H1 (cell line): ENCODE data around the gene BNC1. TPM values are rescaled to one million over a fixed set of nuclear protein-coding genes. Genes with fewer than 3 reads are reported as not detected.

Source experiments
- CTCF ChIA-PET: fragments of 300-600 bp; sonication (Branson Sonifier 250); formaldehyde crosslinking; loops from one replicate; lab custom pipeline; 2021; ENCODE audit not compliant: partially characterized antibody; lab: Charles Lee
- POLR2A ChIA-PET: fragments of 300-600 bp; sonication (Branson Sonifier 250); formaldehyde crosslinking; loops from one replicate; lab custom pipeline; 2021; ENCODE audit warnings: inconsistent platforms; ENCODE audit not compliant: partially characterized antibody; lab: Charles Lee
- DNase-seq, 2 experiments: peaks; one replicate each; pipeline versions ENCODE4 v3.0.0 to v3.0.0-alpha.2; 2010 to 2022; ENCODE audit warnings: low spot score in 2 of 2, low read depth in 1 of 2, mixed read lengths in 1 of 2
- FAIRE-seq: peaks from 2 replicates; lab custom pipeline; 2011; peaks lifted over from hg19 to GRCh38; lab: Jason Lieb, UNC
- H2AFZ ChIP-seq: 2 replicates; pipeline ENCODE4 v1.8.1; 2012; ENCODE audit warnings: low read length, inconsistent platforms
- H2AK5ac ChIP-seq: 2 replicates; pipeline ENCODE4 v1.6.1; 2013; ENCODE audit warnings: low read depth, low read length
- H2BK120ac ChIP-seq: replicated peaks from 2 replicates; pipeline ENCODE3; 2013; ENCODE audit warnings: low read depth, low read length, inconsistent platforms
- H2BK12ac ChIP-seq: 2 replicates; pipeline ENCODE4 v1.6.1; 2013; ENCODE audit warnings: low read depth, low read length
- H2BK15ac ChIP-seq: 2 replicates; pipeline ENCODE4 v1.6.1; 2013; ENCODE audit warnings: low read length
- H2BK20ac ChIP-seq: 2 replicates; pipeline ENCODE4 v1.6.1; 2013; ENCODE audit warnings: low read length
- H2BK5ac ChIP-seq: 2 replicates; pipeline ENCODE4 v1.6.1; 2013; ENCODE audit warnings: low read depth, low read length
- H3K14ac ChIP-seq: 2 replicates; pipeline ENCODE4 v1.6.1; 2013; ENCODE audit warnings: inconsistent platforms; ENCODE audit not compliant: insufficient read length
- H3K18ac ChIP-seq: 2 replicates; pipeline ENCODE4 v1.6.1; 2013; ENCODE audit warnings: low read length; ENCODE audit errors: extremely low read depth
- H3K23ac ChIP-seq: 2 replicates; pipeline ENCODE4 v1.6.1; 2013; ENCODE audit warnings: inconsistent platforms; ENCODE audit not compliant: insufficient read length
- H3K23me2 ChIP-seq: 2 replicates; pipeline ENCODE4 v1.6.1; 2013; ENCODE audit warnings: low read depth, low read length
- H3K27ac ChIP-seq: 2 replicates; pipeline ENCODE4 v1.6.1; 2011; ENCODE audit warnings: low read depth, low read length, inconsistent platforms
- H3K27me3 ChIP-seq, 4 experiments: replicated peaks in 1 of 4; 1 replicate in 1 of 4; 2 replicates in 3 of 4; pipeline versions ENCODE4 v1.6.1 to v1.8.1; 2011 to 2013; ENCODE audit warnings: low read length in 3 of 4, mild to moderate bottlenecking in 3 of 4, inconsistent platforms in 2 of 4, mixed read lengths in 2 of 4, moderate library complexity in 1 of 4; ENCODE audit not compliant: control insufficient read depth in 3 of 4, insufficient read depth in 3 of 4; ENCODE audit errors: extremely low read depth in 1 of 4
- H3K36me3 ChIP-seq, 4 experiments: 2 replicates each; pipeline versions ENCODE4 v1.6.1 to v1.8.1; 2011 to 2013; ENCODE audit warnings: mild to moderate bottlenecking in 4 of 4, low read length in 3 of 4, moderate library complexity in 2 of 4, control low read depth in 1 of 4, inconsistent platforms in 1 of 4; ENCODE audit not compliant: insufficient read depth in 4 of 4, control insufficient read depth in 2 of 4
- H3K4ac ChIP-seq: replicated peaks from 2 replicates; pipeline ENCODE3; 2013; ENCODE audit warnings: low read length, low read depth, mixed read lengths, inconsistent platforms; ENCODE audit not compliant: insufficient read length
- H3K4me1 ChIP-seq, 4 experiments: replicated peaks in 1 of 4; 1 replicate in 1 of 4; 2 replicates in 3 of 4; pipeline versions ENCODE4 v1.6.1 to v1.8.1; 2011 to 2013; ENCODE audit warnings: low read length in 3 of 4, inconsistent platforms in 2 of 4, mixed read lengths in 1 of 4; ENCODE audit not compliant: insufficient read depth in 4 of 4, control insufficient read depth in 3 of 4
- H3K4me2 ChIP-seq, 2 experiments: 2 replicates each; pipeline versions ENCODE4 v1.6.1 to v1.8.1; 2011 to 2013; ENCODE audit warnings: low read depth in 2 of 2, low read length in 2 of 2, control low read depth in 1 of 2, inconsistent platforms in 1 of 2, mild to moderate bottlenecking in 1 of 2; ENCODE audit not compliant: insufficient read depth in 1 of 2
- H3K4me3 ChIP-seq, 4 experiments: fragments of 200-600, 300-600 bp in 1 of 4; sonication (generic), shearing (Covaris generic), sonication (Bioruptor Twin) in 1 of 4; 2 replicates each; pipeline versions ENCODE4 v1.5.1 to v1.8.1; 2011 to 2016; ENCODE audit warnings: low read length in 4 of 4, low read depth in 3 of 4, control low read depth in 2 of 4, inconsistent platforms in 2 of 4, mild to moderate bottlenecking in 2 of 4, mixed read lengths in 1 of 4, moderate library complexity in 1 of 4; ENCODE audit not compliant: insufficient read depth in 2 of 4; ENCODE audit errors: extremely low read depth in 1 of 4
- H3K56ac ChIP-seq: replicated peaks from 2 replicates; pipeline ENCODE3; 2013; ENCODE audit warnings: low read depth, mild to moderate bottlenecking, mixed read lengths, low read length, inconsistent platforms; ENCODE audit not compliant: insufficient read length
- H3K79me1 ChIP-seq: 2 replicates; pipeline ENCODE4 v1.6.1; 2013; ENCODE audit warnings: low read depth, low read length, control low read depth
- H3K79me2 ChIP-seq, 2 experiments: 2 replicates each; pipeline versions ENCODE4 v1.6.1 to v1.8.1; 2012 to 2013; ENCODE audit warnings: low read length in 2 of 2, mild to moderate bottlenecking in 2 of 2, inconsistent platforms in 1 of 2; ENCODE audit not compliant: insufficient read depth in 2 of 2, control insufficient read depth in 1 of 2
- H3K9ac ChIP-seq, 4 experiments: replicated peaks in 1 of 4; 1 replicate in 1 of 4; 2 replicates in 3 of 4; pipeline versions ENCODE4 v1.6.1 to v1.8.1; 2011 to 2013; ENCODE audit warnings: low read depth in 3 of 4, low read length in 3 of 4, control low read depth in 2 of 4, mild to moderate bottlenecking in 2 of 4, moderate library complexity in 2 of 4, inconsistent platforms in 1 of 4; ENCODE audit errors: extremely low read depth in 1 of 4
- H3K9me3 ChIP-seq, 2 experiments: 2 replicates each; pipeline versions ENCODE4 v1.6.1 to v1.8.1; 2012 to 2013; ENCODE audit warnings: mild to moderate bottlenecking in 2 of 2, moderate library complexity in 2 of 2, control low read depth in 1 of 2, inconsistent platforms in 1 of 2, low read depth in 1 of 2, low read length in 1 of 2, mixed read lengths in 1 of 2; ENCODE audit not compliant: insufficient read depth in 2 of 2
- H4K20me1 ChIP-seq, 2 experiments: replicated peaks in 1 of 2; 2 replicates each; pipeline versions ENCODE3 to v1.8.1; 2011 to 2013; ENCODE audit warnings: inconsistent platforms in 2 of 2, low read length in 2 of 2, mild to moderate bottlenecking in 1 of 2; ENCODE audit not compliant: insufficient read depth in 2 of 2, control insufficient read depth in 1 of 2
- H4K5ac ChIP-seq: 2 replicates; pipeline ENCODE4 v1.6.1; 2013; ENCODE audit warnings: low read length, low read depth, mixed read lengths, inconsistent platforms; ENCODE audit not compliant: insufficient read length
- H4K8ac ChIP-seq: 2 replicates; pipeline ENCODE4 v1.8.0; 2013; ENCODE audit warnings: mild to moderate bottlenecking, moderate library complexity, low read length, inconsistent platforms; ENCODE audit not compliant: insufficient read depth; ENCODE audit errors: extremely low read depth
- H4K91ac ChIP-seq: replicated peaks from 2 replicates; pipeline ENCODE3; 2013; ENCODE audit warnings: low read length, mixed read lengths, inconsistent platforms; ENCODE audit not compliant: insufficient read length
- RXRA ChIP-seq: IDR thresholded peaks from 2 replicates; pipeline ENCODE4 v1.6.1; 2011; ENCODE audit warnings: low read depth, mild to moderate bottlenecking, low read length, moderate library complexity; ENCODE audit not compliant: insufficient read depth
- SIX5 ChIP-seq: IDR thresholded peaks from 2 replicates; pipeline ENCODE4 v1.6.1; 2011; ENCODE audit warnings: mild to moderate bottlenecking, low read depth, low read length
- WGBS, 2 experiments: shearing (Covaris generic) in 1 of 2; methylation state at CpG; one replicate each; pipeline versions ENCODE4 v1.1.6 to v1.1.7; 2013 to 2015; ENCODE audit warnings: low lambda C conversion rate in 2 of 2, mixed read lengths in 2 of 2, inconsistent platforms in 1 of 2, low coverage in 1 of 2, missing lambda C conversion rate in 1 of 2; ENCODE audit not compliant: insufficient replicate concordance in 2 of 2, insufficient coverage in 1 of 2, insufficient read length in 1 of 2; ENCODE audit errors: extremely low coverage in 1 of 2, missing lambda C conversion rate in 1 of 2; 5-methylcytosine and 5-hydroxymethylcytosine counted together
- polyA plus RNA-seq, 7 experiments: library from polyadenylated mRNA; depleted of rRNA in 3 of 7; stranded (reverse) in 5 of 7; unstranded in 2 of 7; fragments of >200 nt in 5 of 7; fragments of 200-250 nt in 2 of 7; gene quantifications; 1 replicate in 5 of 7; 2 replicates in 1 of 7; 4 replicates in 1 of 7; pipeline versions ENCODE4 v1.2.1 to v1.2.3, GENCODE V29; 2011 to 2013; ENCODE audit warnings: missing spikeins in 2 of 7, mixed read lengths in 2 of 7
- total RNA-seq: library from RNA; stranded (reverse); fragmentation: NEBNext Ultra II Directional; extraction: Animal tissue kit (Norgen Biotek cat#: 25700); gene quantifications from 2 replicates; pipeline ENCODE4 v1.2.1, GENCODE V29; 2021

Gene BNC1
- total and polyA plus RNA-seq, 2 of the 8 experiments (the other 6 are each of a cell fraction or from before 2014, with no cell fraction given) = 0.99 to 2.1 TPM

DNA sequence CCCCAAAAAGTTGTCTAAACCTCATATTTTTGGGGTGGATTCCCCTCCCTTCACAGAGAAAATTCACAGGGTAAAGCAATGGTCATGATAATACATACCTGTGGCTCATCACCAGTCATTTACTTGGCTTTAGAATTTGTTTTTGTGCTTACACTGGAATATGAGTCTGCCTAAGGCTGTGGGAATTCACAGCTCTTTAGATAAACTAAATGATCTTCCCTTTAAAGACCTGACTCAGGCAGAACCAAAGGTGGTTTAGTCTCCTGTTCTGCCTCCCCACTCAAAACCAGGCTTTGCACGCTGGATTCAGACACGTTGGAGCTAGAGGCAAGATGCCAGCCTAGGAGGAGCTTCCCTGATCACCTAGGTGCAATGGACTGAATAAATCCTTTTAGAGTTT is 40.3 kb upstream of the BNC1 start:
- DNase-seq (no peak), FAIRE-seq (no peak)
- no peak overlapping the region for H4K91ac ChIP-seq
- no peaks in the 10 kb centered on the region for H3K79me1 ChIP-seq
- H3K27me3 ChIP-seq = no peaks in the 10 kb centered on the region
- no peaks in the 10 kb centered on the region for H3K23me2 ChIP-seq
- H4K20me1 ChIP-seq = no peaks in the 10 kb centered on the region
- H3K4me3 ChIP-seq = no peak overlapping the region
- no peak overlapping the region for H3K27ac ChIP-seq
- no peaks in the 10 kb centered on the region for H3K36me3 ChIP-seq
- no peak overlapping the region for H2AFZ ChIP-seq
- H4K5ac ChIP-seq = no peak overlapping the region
- H2BK5ac ChIP-seq = no peak overlapping the region
- H3K4ac ChIP-seq = no peak overlapping the region
- 92% methylated on average over 2 of the region's 2 CpGs; no CpG with 5 or more reads in 1 of the 2 experiments for WGBS, 2 experiments
- no peaks in the 10 kb centered on the region for H3K79me2 ChIP-seq
- no peak overlapping the region for H2BK15ac ChIP-seq
- no peak overlapping the region for H2AK5ac ChIP-seq
- ChIA-PET CTCF (no interaction called here), POLR2A (no interaction called here)
- no peak overlapping the region for H3K23ac ChIP-seq
- H3K9ac ChIP-seq = no peak overlapping the region
- H2BK12ac ChIP-seq = no peak overlapping the region
- peaks cover 0 to 2% (median 0%) of the 10 kb centered on the region in 4 experiments; a peak in 1 of 7 replicates for H3K4me1 ChIP-seq
- no peak overlapping the region for H2BK20ac ChIP-seq
- no peak overlapping the region for H3K14ac ChIP-seq
- no peak overlapping the region for H3K56ac ChIP-seq
- H3K9me3 ChIP-seq = no peaks in the 10 kb centered on the region
- no peak for TF ChIP-seq RXRA
- no peak for TF ChIP-seq SIX5
- H3K18ac ChIP-seq = no peak overlapping the region
- no peak overlapping the region for H3K4me2 ChIP-seq
- H4K8ac ChIP-seq = no peak overlapping the region
- no peak overlapping the region for H2BK120ac ChIP-seq
